GM13977 (cell line): ENCODE measurements around the gene FNTB.
"Not testable (repeated sequence)": the region's sequence is repeated elsewhere in the genome, so short reads cannot be mapped to it uniquely, and the experiment has no call there.

Experiments used
- DNase-seq: peaks from one replicate; pipeline ENCODE4 v3.0.0; 2012; ENCODE audit warnings: low spot score
- CTCF ChIP-seq: IDR thresholded peaks from 2 replicates; pipeline ENCODE4 v1.5.1; 2012; ENCODE audit warnings: mild to moderate bottlenecking, control low read depth; ENCODE audit not compliant: insufficient read depth; ENCODE audit errors: extremely low read depth, missing control alignments
- in situ Hi-C: fragments of 300-500 bp; cut with MboI; formaldehyde crosslinking; loops from one replicate; pipeline ENCODE4 v1.12.0; 2022; ENCODE audit warnings: low sequenced_read_pairs, low pct_unique_long_range_greater_than_20kb, mixed read lengths, inconsistent platforms; ENCODE audit not compliant: unreplicated experiment

FNTB gene

DNA sequence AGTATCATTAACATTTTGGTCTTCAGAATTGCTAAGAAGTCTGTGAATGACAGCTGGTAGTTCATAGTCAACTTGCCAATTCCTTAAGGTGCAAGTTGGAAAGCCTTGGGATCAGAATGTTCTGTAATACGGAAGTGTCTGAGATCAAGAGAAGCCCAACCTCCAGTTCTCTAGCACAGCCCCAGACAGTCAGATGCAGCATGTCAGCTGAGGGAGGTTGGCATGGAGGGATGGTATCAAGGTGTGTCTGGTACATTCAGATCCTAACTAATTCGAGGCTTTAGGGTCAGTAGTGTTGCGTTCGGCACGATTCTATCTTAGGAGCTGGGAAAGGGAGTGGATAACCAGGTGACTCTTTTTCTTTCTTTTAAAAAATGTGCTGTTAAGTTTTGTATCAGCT, 38.3 kb downstream of the FNTB start:
- no peak for DNase-seq
- TF ChIP-seq CTCF = no peak
- in situ Hi-C loops = no loop called here

DNA sequence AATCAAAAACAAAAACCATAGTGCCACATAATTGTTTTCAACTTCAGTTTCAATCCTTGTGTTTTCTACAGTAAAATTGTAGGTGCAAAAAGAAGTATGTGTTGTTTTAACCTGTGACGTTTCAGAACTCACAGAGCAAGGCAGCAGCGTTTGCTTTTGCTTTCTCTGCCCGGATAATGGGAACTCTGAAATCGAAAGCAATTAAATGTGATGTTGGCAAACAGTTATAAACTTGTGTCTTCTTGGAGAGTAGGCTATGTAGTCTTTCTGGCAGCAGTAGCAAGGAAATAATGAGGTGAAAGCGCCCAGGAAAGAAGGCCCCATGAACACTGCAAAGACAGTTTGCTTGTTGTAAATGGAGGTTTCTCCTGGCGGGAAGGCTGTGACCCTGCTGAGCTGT, 39.1 kb downstream of the FNTB start:
- no peak for TF ChIP-seq CTCF
- in situ Hi-C loops = no loop called here
- no peak for DNase-seq

DNA sequence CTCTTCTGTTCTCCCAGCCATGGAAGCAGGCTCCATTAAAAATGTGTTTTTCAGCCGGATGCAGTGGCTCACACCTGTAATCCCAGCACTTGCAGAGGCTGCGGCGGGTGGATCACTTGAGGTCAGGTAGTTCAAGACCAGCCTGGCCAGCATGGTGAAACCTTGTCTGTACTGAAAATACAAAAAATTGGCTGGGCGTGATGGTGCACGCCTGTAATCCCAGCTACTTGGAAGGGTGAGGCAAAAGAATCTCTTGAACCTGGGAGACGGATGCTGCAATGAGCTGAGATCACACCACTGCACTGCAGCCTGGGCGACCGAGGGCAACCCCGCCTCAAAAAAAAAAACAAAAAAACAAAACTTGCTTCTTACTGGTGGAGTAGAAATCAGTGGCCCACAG, 39.8 kb downstream of the FNTB start:
- no peak for TF ChIP-seq CTCF
- in situ Hi-C loops = no loop called here
- DNase-seq = no peak

GRCh38 chr14:65027127-65027799, 40.6 kb downstream of the FNTB start:
- in situ Hi-C loops = no loop called here
- no peak for DNase-seq
- TF ChIP-seq CTCF = no peak

- no peak for TF ChIP-seq CTCF
- in situ Hi-C loops = no loop called here
- no peak for DNase-seq
Observed at GRCh38 chr14:65028937-65029336, 42.2 kb downstream of the FNTB start.

DNA sequence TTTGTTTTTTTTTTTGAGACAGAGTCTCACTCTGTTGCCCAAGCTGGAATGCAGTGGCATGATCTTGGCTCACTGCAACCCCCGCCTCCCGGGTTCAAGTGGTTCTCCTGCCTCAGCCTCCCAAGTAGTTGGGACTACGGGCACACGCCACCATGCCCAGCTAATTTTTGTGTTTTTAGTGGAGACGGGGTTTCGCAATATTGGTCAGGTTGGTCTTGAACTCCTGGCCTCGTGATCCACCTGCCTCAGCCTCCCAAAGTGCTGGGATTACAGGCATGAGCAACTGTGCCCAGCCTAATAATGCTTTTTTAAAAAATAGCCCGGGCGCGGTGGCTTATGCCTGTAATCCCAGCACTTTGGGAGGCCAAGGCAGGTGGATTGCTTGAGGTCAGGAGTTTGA, 44.6 kb downstream of the FNTB start:
- in situ Hi-C loops = not testable (repeated sequence)

GRCh38 chr14:65032319-65032718, 45.6 kb downstream of the FNTB start:
- no peak for TF ChIP-seq CTCF
- no peak for DNase-seq
- in situ Hi-C loops = no loop called here

More for the DNA sequence above, 44.6 kb downstream of the FNTB start:
- not testable (repeated sequence) for DNase-seq
